Kidney epithelial cell (primary cell): ENCODE data around the gene STAC. TPM values are rescaled to one million over a fixed set of nuclear protein-coding genes. Genes with fewer than 3 reads are reported as not detected.
"Not testable (repeated sequence)": the region's sequence is repeated elsewhere in the genome, so short reads cannot be mapped to it uniquely, and the experiment has no call there.

Source experiments
- DNase-seq: peaks from one replicate; pipeline ENCODE4 v3.0.0-alpha.2; 2010; ENCODE audit warnings: low read depth
- H3K27me3 ChIP-seq: 2 replicates; pipeline ENCODE4 v1.6.0; 2011; ENCODE audit warnings: low read length; ENCODE audit not compliant: control insufficient read depth, insufficient read depth
- H3K36me3 ChIP-seq: 2 replicates; pipeline ENCODE4 v1.5.1; 2011; ENCODE audit warnings: low read length; ENCODE audit not compliant: control insufficient read depth, insufficient read depth
- H3K4me3 ChIP-seq: 2 replicates; pipeline ENCODE4 v1.5.1; 2011; ENCODE audit warnings: low read depth, mild to moderate bottlenecking, control low read depth, low read length
- total RNA-seq: library from RNA; depleted of rRNA; stranded (reverse); fragments of >200 nt; gene quantifications from 2 replicates; pipeline ENCODE4 v1.2.3, GENCODE V29; 2015
- TF ChIP-seq, protein P1 (sequence below): IDR thresholded peaks from 2 replicates; pipeline ENCODE4 v1.5.1; 2011; ENCODE audit warnings: mild to moderate bottlenecking, moderate library complexity, low read length, control low read depth, inconsistent platforms; ENCODE audit not compliant: insufficient read depth, poor library complexity, severe bottlenecking

The STAC gene
- total RNA-seq, 1 donor from 2014 or later: 15.3 TPM

DNA sequence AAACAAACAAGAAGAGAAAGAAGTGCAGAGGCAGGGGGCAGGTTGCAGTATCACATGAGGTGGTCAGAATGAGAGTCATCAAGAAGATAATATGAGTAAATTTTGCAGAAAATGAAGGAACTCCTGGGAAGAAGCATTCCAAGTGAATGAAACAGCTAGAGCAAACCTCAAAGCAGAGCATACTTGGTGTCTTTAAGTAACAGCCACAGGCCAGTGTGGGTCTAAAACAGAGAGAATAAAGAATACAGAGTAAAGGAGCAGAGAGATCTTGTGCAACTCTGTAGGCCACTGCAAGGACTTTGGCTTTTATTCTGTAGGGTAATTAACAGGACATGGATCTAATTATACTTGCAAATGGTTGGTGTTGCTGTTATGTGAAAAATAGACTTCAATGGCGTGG, 81.3 kb downstream of the STAC start:
- no peak for DNase-seq
- Histone ChIP-seq H3K27me3 (no peaks in the 10 kb centered on the region), H3K4me3 (no peak overlapping the region), H3K36me3 (no peaks in the 10 kb centered on the region)
- TF ChIP-seq, protein P1, sequence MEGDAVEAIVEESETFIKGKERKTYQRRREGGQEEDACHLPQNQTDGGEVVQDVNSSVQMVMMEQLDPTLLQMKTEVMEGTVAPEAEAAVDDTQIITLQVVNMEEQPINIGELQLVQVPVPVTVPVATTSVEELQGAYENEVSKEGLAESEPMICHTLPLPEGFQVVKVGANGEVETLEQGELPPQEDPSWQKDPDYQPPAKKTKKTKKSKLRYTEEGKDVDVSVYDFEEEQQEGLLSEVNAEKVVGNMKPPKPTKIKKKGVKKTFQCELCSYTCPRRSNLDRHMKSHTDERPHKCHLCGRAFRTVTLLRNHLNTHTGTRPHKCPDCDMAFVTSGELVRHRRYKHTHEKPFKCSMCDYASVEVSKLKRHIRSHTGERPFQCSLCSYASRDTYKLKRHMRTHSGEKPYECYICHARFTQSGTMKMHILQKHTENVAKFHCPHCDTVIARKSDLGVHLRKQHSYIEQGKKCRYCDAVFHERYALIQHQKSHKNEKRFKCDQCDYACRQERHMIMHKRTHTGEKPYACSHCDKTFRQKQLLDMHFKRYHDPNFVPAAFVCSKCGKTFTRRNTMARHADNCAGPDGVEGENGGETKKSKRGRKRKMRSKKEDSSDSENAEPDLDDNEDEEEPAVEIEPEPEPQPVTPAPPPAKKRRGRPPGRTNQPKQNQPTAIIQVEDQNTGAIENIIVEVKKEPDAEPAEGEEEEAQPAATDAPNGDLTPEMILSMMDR: no peak

DNA sequence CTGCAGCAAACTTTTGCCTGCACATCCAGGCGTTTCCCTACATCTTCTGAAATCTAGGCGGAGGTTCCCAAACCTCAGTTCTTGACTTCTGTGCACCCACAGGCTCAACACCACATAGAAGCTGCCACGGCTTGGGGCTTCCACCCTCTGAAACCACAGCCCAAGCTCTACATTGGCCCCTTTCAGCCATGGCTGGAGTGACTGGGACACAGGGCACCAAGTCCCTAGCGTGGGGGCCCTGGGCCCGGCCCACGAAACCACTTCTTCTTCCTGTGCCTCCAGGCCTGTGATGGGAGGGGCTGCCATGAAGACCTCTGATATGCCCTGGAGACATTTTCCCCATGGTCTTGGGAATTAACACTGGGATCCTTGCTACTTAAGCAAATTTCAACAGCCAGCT, 91.7 kb downstream of the STAC start:
- DNase-seq, H3K36me3 ChIP-seq: not testable (repeated sequence)

DNA sequence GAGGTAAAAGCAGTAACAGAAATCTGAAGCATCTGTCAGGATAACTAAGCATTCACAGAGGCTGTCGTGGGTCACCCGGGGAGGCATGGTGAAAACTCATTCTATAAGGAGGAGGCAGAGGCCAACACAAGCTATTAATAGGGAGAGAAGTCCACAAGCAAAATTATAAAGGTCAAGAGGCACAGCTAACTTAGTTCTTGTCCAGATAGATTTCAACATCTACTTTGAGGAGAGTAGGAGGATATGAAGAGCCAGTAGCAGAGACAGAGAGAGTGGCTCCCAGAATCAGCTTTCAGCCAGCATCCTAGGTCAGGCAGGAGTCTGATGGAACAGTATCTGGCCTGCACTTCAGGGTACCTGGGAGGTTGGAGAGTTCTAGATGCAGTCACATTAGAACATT, 95.3 kb downstream of the STAC start:
- DNase-seq: no peak
- TF ChIP-seq, protein P1: no peak
- no peaks in the 10 kb centered on the region for H3K27me3 ChIP-seq
- no peaks in the 10 kb centered on the region for H3K36me3 ChIP-seq
- no peak overlapping the region for H3K4me3 ChIP-seq

More for the DNA sequence above, 91.7 kb downstream of the STAC start:
- H3K27me3 ChIP-seq, H3K4me3 ChIP-seq: not testable (repeated sequence)

DNA sequence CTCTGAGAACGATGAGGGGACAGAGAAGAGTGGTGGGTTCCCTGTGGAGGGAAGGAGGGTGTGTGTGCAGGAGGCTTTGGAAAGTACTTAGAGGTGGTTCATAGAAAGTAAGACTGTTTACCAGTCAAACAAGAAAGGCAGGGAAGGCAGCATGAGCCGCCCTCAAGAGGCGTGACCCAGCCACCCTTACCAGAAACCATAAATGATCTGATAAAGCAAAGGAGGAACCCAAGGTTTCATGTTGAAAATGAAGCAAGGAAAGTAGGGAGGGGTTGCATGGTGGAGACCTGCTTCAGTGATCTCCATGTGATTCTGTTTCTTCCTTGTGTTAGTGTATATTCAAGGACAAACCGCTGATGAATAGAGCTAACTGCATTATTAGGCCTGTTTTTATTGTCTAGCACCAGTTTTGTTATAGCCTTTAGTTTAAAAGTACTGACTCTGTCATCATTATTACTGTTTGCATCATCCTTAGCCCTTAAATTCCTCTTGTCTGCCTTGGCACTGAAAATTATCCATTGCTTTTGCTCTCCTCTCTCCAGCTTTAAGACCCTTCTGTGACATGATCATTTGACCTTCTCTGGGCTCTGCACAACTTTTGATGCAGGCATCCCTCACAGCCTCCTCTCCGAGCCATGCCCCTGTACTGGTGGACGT, 96.1 kb downstream of the STAC start:
- TF ChIP-seq, protein P1: no peak
- Histone ChIP-seq H3K27me3 (no peaks in the 10 kb centered on the region), H3K36me3 (no peaks in the 10 kb centered on the region), H3K4me3 (no peak overlapping the region)
- no peak for DNase-seq

DNA sequence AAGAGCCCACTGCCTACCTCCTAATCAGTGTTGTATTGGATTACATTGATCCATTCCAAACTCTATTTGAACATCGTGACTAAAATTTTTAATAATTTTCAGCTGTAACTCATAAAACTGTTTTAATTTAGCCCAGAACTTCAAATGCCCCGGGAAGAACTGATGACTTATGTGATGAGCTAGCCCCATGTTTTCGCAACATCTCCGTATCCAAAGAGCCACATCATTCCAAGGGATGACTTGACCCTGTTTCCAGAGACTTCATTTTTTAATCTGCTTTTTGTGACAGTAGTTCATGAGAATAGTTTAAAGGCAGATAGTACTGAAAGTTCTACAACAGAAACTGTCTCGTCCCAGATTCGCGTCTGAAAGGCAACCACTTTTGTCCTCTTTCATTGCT, 97.4 kb downstream of the STAC start:
- Histone ChIP-seq H3K36me3 (no peaks in the 10 kb centered on the region), H3K4me3 (no peak overlapping the region), H3K27me3 (no peaks in the 10 kb centered on the region)
- no peak for DNase-seq
- TF ChIP-seq, protein P1: no peak

DNA sequence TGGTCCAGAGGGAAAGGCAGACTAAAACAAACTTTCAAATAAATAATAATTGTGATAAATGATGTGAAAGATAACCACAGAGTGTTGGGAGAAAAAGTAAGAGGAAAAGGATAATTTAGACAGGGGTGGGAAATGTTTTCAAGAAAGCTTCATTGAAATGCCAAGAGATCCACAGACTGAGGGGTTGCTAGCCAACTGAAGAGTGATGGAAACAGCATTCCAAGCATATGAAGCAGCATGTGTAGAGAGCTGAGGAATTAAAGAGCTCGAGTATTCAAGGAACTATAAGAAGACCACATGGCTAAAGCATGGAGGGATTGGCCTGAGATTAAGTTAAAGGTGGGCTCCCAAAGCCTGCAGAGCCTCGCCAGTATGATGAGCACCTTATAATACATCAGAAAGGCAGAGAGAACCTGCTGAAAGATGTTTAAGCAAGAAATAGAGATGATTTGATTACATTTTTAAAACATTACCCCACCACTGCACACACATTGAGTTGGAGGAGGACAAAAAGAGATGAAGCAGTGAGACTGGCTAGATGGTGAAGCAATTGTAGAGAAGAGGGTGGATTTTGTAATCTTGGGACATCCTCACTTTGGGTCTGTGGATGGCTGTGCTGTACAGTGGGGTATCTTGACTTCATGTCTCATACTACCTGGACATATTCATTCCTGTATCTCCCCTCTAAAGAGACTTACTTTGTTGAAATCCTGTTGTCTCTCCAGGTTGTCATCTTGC, 100.8 kb downstream of the STAC start:
- TF ChIP-seq, protein P1: no peak
- H3K36me3 ChIP-seq: no peaks in the 10 kb centered on the region
- no peaks in the 10 kb centered on the region for H3K27me3 ChIP-seq
- DNase-seq: no peak
- no peak overlapping the region for H3K4me3 ChIP-seq
